H9 (cell line): Measurements from ENCODE around the gene USP28. TPM values are rescaled to one million over a fixed set of nuclear protein-coding genes. Genes with fewer than 3 reads are reported as not detected.

Experiments used
- DNase-seq: peaks from one replicate; pipeline ENCODE4 v3.0.0-alpha.2; 2017
- H2AFZ ChIP-seq: one replicate; pipeline ENCODE4 v1.6.1; 2013; ENCODE audit warnings: mild to moderate bottlenecking, low read length, control low read depth, moderate library complexity
- H2AK5ac ChIP-seq: 2 replicates; pipeline ENCODE4 v1.6.1; 2013; ENCODE audit warnings: low read length, control low read depth, mixed read lengths; ENCODE audit not compliant: insufficient read length
- H2BK120ac ChIP-seq: one replicate; pipeline ENCODE4 v1.6.1; 2013; ENCODE audit warnings: low read depth, mild to moderate bottlenecking, low read length, control low read depth, inconsistent platforms; ENCODE audit not compliant: poor library complexity, severe bottlenecking
- H2BK12ac ChIP-seq: 2 replicates; pipeline ENCODE4 v1.6.1; 2013; ENCODE audit warnings: low read length, control low read depth, mixed read lengths, low read depth; ENCODE audit not compliant: insufficient read length
- H2BK15ac ChIP-seq: 2 replicates; pipeline ENCODE4 v1.6.1; 2013; ENCODE audit warnings: low read depth, low read length, control low read depth
- H2BK20ac ChIP-seq: one replicate; pipeline ENCODE4 v1.6.1; 2013; ENCODE audit warnings: low read depth, mild to moderate bottlenecking, low read length, control low read depth, inconsistent platforms; ENCODE audit not compliant: poor library complexity, severe bottlenecking
- H2BK5ac ChIP-seq: 2 replicates; pipeline ENCODE4 v1.6.1; 2013; ENCODE audit warnings: low read length, control low read depth, mixed read lengths; ENCODE audit not compliant: insufficient read length
- H3K14ac ChIP-seq: 2 replicates; pipeline ENCODE4 v1.6.1; 2013; ENCODE audit warnings: low read length, control low read depth; ENCODE audit not compliant: insufficient read depth
- H3K18ac ChIP-seq: 2 replicates; pipeline ENCODE4 v1.6.1; 2013; ENCODE audit warnings: low read depth, mild to moderate bottlenecking, mixed read lengths, low read length, control low read depth; ENCODE audit not compliant: insufficient read length
- H3K23ac ChIP-seq: 2 replicates; pipeline ENCODE4 v1.6.1; 2013; ENCODE audit warnings: low read length, control low read depth, mixed read lengths, low read depth; ENCODE audit not compliant: insufficient read length
- H3K23me2 ChIP-seq: 2 replicates; pipeline ENCODE4 v1.6.1; 2013; ENCODE audit warnings: low read depth, mild to moderate bottlenecking, mixed read lengths, low read length, control low read depth; ENCODE audit not compliant: insufficient read length, poor library complexity, severe bottlenecking
- H3K27ac ChIP-seq: 2 replicates; pipeline ENCODE4 v1.5.1; 2013; ENCODE audit warnings: low read length, control low read depth, mixed read lengths, low read depth; ENCODE audit not compliant: insufficient read length
- H3K27me3 ChIP-seq: 2 replicates; pipeline ENCODE4 v1.6.1; 2013; ENCODE audit warnings: low read length, control low read depth, inconsistent platforms; ENCODE audit not compliant: insufficient read depth
- H3K4ac ChIP-seq: 2 replicates; pipeline ENCODE4 v1.6.1; 2013; ENCODE audit warnings: low read depth, mild to moderate bottlenecking, control low read depth, inconsistent platforms, low read length, moderate library complexity
- H3K4me1 ChIP-seq: 2 replicates; pipeline ENCODE4 v1.6.1; 2013; ENCODE audit warnings: low read length, control low read depth, inconsistent platforms; ENCODE audit not compliant: insufficient read depth
- H3K4me2 ChIP-seq: 2 replicates; pipeline ENCODE4 v1.6.1; 2013; ENCODE audit warnings: low read length, control low read depth, mixed read lengths; ENCODE audit not compliant: insufficient read length, insufficient read depth
- H3K56ac ChIP-seq: 2 replicates; pipeline ENCODE4 v1.6.1; 2013; ENCODE audit warnings: low read depth, mild to moderate bottlenecking, mixed read lengths, low read length, control low read depth; ENCODE audit not compliant: insufficient read length
- H3K79me1 ChIP-seq: 2 replicates; pipeline ENCODE4 v1.6.1; 2013; ENCODE audit warnings: low read depth, mild to moderate bottlenecking, moderate library complexity, low read length, control low read depth, inconsistent platforms; ENCODE audit not compliant: insufficient read depth, poor library complexity, severe bottlenecking
- H3K79me2 ChIP-seq: 2 replicates; pipeline ENCODE4 v1.6.1; 2013; ENCODE audit warnings: low read length, control low read depth, inconsistent platforms; ENCODE audit not compliant: insufficient read depth
- H3K9ac ChIP-seq: 2 replicates; pipeline ENCODE4 v1.6.1; 2013; ENCODE audit warnings: low read length, control low read depth, mixed read lengths; ENCODE audit not compliant: insufficient read length; ENCODE audit errors: extremely low read depth
- H3K9me3 ChIP-seq: one replicate; pipeline ENCODE4 v1.6.1; 2013; ENCODE audit warnings: low read depth, low read length, inconsistent platforms; ENCODE audit not compliant: control insufficient read depth
- H3T11ph ChIP-seq: one replicate; pipeline ENCODE4 v1.6.1; 2013; ENCODE audit warnings: mild to moderate bottlenecking, low read length, control low read depth, inconsistent platforms
- H4K20me1 ChIP-seq: one replicate; pipeline ENCODE4 v1.6.1; 2013; ENCODE audit not compliant: control insufficient read depth, insufficient read length, insufficient read depth
- H4K5ac ChIP-seq: 2 replicates; pipeline ENCODE4 v1.6.1; 2013; ENCODE audit warnings: low read depth, mild to moderate bottlenecking, mixed read lengths, low read length, control low read depth; ENCODE audit not compliant: insufficient read length
- H4K8ac ChIP-seq: replicated peaks from 2 replicates; pipeline ENCODE4 v1.6.1; 2013; ENCODE audit warnings: low read length, control low read depth, mixed read lengths, low read depth; ENCODE audit not compliant: insufficient read length
- H4K91ac ChIP-seq: 2 replicates; pipeline ENCODE4 v1.6.1; 2013; ENCODE audit warnings: low read depth, mild to moderate bottlenecking, moderate library complexity, mixed read lengths, low read length, control low read depth; ENCODE audit not compliant: insufficient read length
- H3K27ac Mint-ChIP-seq, 3 experiments: 2 replicates in 2 of 3; 3 replicates in 1 of 3; pipeline ENCODE4 v1.8.0; 2020 to 2021; ENCODE audit warnings: mixed read lengths in 3 of 3, mild to moderate bottlenecking in 1 of 3, moderate library complexity in 1 of 3
- H3K27me3 Mint-ChIP-seq: 2 replicates; pipeline ENCODE4 v1.8.0; 2021; ENCODE audit warnings: low read depth, mild to moderate bottlenecking, moderate library complexity, mixed read lengths
- H3K36me3 Mint-ChIP-seq, 3 experiments: 2 replicates in 2 of 3; 3 replicates in 1 of 3; pipeline ENCODE4 v1.8.0; 2020 to 2021; ENCODE audit warnings: low read depth in 3 of 3, mixed read lengths in 3 of 3; ENCODE audit not compliant: insufficient read depth in 1 of 3
- H3K4me1 Mint-ChIP-seq, 2 experiments: 2 replicates each; pipeline ENCODE4 v1.8.0; 2020; ENCODE audit warnings: mixed read lengths in 2 of 2
- H3K4me3 Mint-ChIP-seq, 2 experiments: 2 replicates in 1 of 2; 3 replicates in 1 of 2; pipeline ENCODE4 v1.8.0; 2020 to 2021; ENCODE audit warnings: mild to moderate bottlenecking in 2 of 2, mixed read lengths in 2 of 2, moderate library complexity in 1 of 2
- H3K9me3 Mint-ChIP-seq, 2 experiments: 2 replicates in 1 of 2; 3 replicates in 1 of 2; pipeline ENCODE4 v1.8.0; 2020; ENCODE audit warnings: mild to moderate bottlenecking in 2 of 2, mixed read lengths in 2 of 2, moderate library complexity in 1 of 2
- CTCF ChIP-seq: fragments of 200-600 bp; sonication (generic); conservative IDR thresholded peaks from 3 replicates; pipeline ENCODE4 v1.8.0; 2021; ENCODE audit warnings: antibody characterized with exemption, mild to moderate bottlenecking
- WGBS: extraction: QIAGEN DNeasy Blood & Tissue Kit; methylation state at CpG from one replicate; pipeline ENCODE4 v1.1.7; 2013; ENCODE audit warnings: missing lambda C conversion rate, low lambda C conversion rate, mixed read lengths; ENCODE audit not compliant: insufficient read length; ENCODE audit errors: extremely low coverage; 5-methylcytosine and 5-hydroxymethylcytosine counted together
- total RNA-seq: library from RNA; stranded (reverse); gene quantifications from 2 replicates; pipeline ENCODE4 v1.2.1, GENCODE V29; 2021

Gene USP28
- total RNA-seq, 1 experiment from 2014 or later = 107 TPM

GRCh38 chr11:113817626-113818025 is 57.7 kb downstream of the USP28 start:
- Histone ChIP-seq H4K5ac (no peak overlapping the region), H3K27ac (no peak overlapping the region), H2BK20ac (no peak overlapping the region), H3K4ac (no peak overlapping the region), H4K91ac (no peak overlapping the region), H2AFZ (no peak overlapping the region), H3K56ac (no peak overlapping the region), H3K4me2 (no peak overlapping the region), H3T11ph (no peak overlapping the region), H2BK12ac (no peak overlapping the region), H3K23ac (no peak overlapping the region), H3K79me1 (no peaks in the 10 kb centered on the region), H3K79me2 (no peaks in the 10 kb centered on the region), H3K23me2 (no peaks in the 10 kb centered on the region), H3K27me3 (no peaks in the 10 kb centered on the region), H3K9me3 (no peaks in the 10 kb centered on the region), H2BK120ac (no peak overlapping the region), H2AK5ac (no peak overlapping the region), H3K9ac (no peak overlapping the region), H3K18ac (no peak overlapping the region), H3K14ac (no peak overlapping the region), H3K4me1 (no peaks in the 10 kb centered on the region), H2BK5ac (no peak overlapping the region), H2BK15ac (no peak overlapping the region), H4K20me1 (no peaks in the 10 kb centered on the region), H4K8ac (no peak overlapping the region)
- Mint-ChIP-seq H3K4me1 (peaks cover 9 to 19% of the 10 kb centered on the region in 2 experiments; a peak in 3 of 4 replicates), H3K27me3 (no peaks in the 10 kb centered on the region), H3K9me3 (no peaks in the 10 kb centered on the region), H3K36me3 (peaks cover 32 to 89% (median 76%) of the 10 kb centered on the region in 3 experiments; a peak in 6 of 7 replicates), H3K4me3 (no peak overlapping the region), H3K27ac (no peak overlapping the region)
- TF ChIP-seq CTCF = no peak
- no CpG with 5 or more reads among the region's 6 CpGs for WGBS
- DNase-seq = no peak
